CD4-positive, alpha-beta T cell (primary cell): ENCODE results near the gene HSH2D. TPM values are rescaled to one million over a fixed set of nuclear protein-coding genes. Genes with fewer than 3 reads are reported as not detected.

Experiments
- ATAC-seq: fragments of 200-7000 bp; cut with Tn5 transposase; one replicate; pipeline ENCODE4 v1.10.0; 2022; ENCODE audit warnings: mild to moderate bottlenecking; ENCODE audit not compliant: poor library complexity
- CTCF ChIA-PET: fragments of 350-600 bp; sonication (Branson Sonifier 250); formaldehyde crosslinking; loops from one replicate; lab custom pipeline; 2021; ENCODE audit warnings: antibody characterized with exemption, inconsistent platforms; lab: Charles Lee
- POLR2A ChIA-PET: fragments of 350-600 bp; sonication (Branson Sonifier 250); formaldehyde crosslinking; loops from one replicate; lab custom pipeline; 2021; ENCODE audit warnings: antibody characterized with exemption, inconsistent platforms; lab: Charles Lee
- DNase-seq, 14 experiments: peaks; one replicate each; pipeline ENCODE4 v3.0.0-alpha.2; 2013 to 2020; ENCODE audit warnings: mixed read lengths in 2 of 14
- H3K27ac ChIP-seq, 2 donors: one replicate each; pipeline versions ENCODE4 v1.5.1 to v1.7.0; 2013; ENCODE audit warnings: low read length in 2 of 2, low read depth in 1 of 2, mild to moderate bottlenecking in 1 of 2
- H3K27me3 ChIP-seq, 2 experiments: 1 replicate in 1 of 2; 2 replicates in 1 of 2; pipeline versions ENCODE4 v1.6.1 to v1.7.0; 2013; ENCODE audit warnings: low read length in 2 of 2, control low read depth in 1 of 2, mild to moderate bottlenecking in 1 of 2, moderate library complexity in 1 of 2; ENCODE audit not compliant: insufficient read depth in 2 of 2, control insufficient read depth in 1 of 2
- H3K36me3 ChIP-seq: one replicate; pipeline ENCODE4 v1.6.1; 2013; ENCODE audit warnings: low read length, control low read depth; ENCODE audit not compliant: insufficient read depth
- H3K4me1 ChIP-seq: one replicate; pipeline ENCODE4 v1.6.1; 2013; ENCODE audit warnings: low read length, control low read depth; ENCODE audit not compliant: insufficient read depth
- H3K4me3 ChIP-seq: one replicate; pipeline ENCODE4 v1.5.1; 2013; ENCODE audit warnings: mild to moderate bottlenecking, low read length, moderate library complexity
- H3K9me3 ChIP-seq, 2 experiments: 1 replicate in 1 of 2; 2 replicates in 1 of 2; pipeline versions ENCODE4 v1.6.1 to v1.7.0; 2013; ENCODE audit warnings: low read length in 2 of 2, mild to moderate bottlenecking in 2 of 2, control low read depth in 1 of 2, moderate library complexity in 1 of 2; ENCODE audit not compliant: control insufficient read depth in 1 of 2, insufficient read depth in 1 of 2
- H3K27ac Mint-ChIP-seq: one replicate; pipeline ENCODE4 v1.8.0; 2020; ENCODE audit warnings: mixed read lengths
- H3K27me3 Mint-ChIP-seq: one replicate; pipeline ENCODE4 v1.8.0; 2021; ENCODE audit warnings: mixed read lengths
- H3K36me3 Mint-ChIP-seq: one replicate; pipeline ENCODE4 v1.8.0; 2021; ENCODE audit warnings: low read depth, mixed read lengths
- H3K4me1 Mint-ChIP-seq: one replicate; pipeline ENCODE4 v1.8.0; 2021; ENCODE audit warnings: low read depth, mixed read lengths
- H3K4me3 Mint-ChIP-seq: one replicate; pipeline ENCODE4 v1.8.0; 2020; ENCODE audit warnings: mild to moderate bottlenecking, mixed read lengths
- H3K9me3 Mint-ChIP-seq: one replicate; pipeline ENCODE4 v1.8.0; 2020; ENCODE audit warnings: mixed read lengths
- CTCF ChIP-seq: fragments of 200-600 bp; IDR thresholded peaks from one replicate; pipeline ENCODE4 v1.8.0; 2022; ENCODE audit warnings: antibody characterized with exemption, mild to moderate bottlenecking
- intact Hi-C, 2 experiments: fragments of 100-400 bp; cut with DNase I in 1 of 2; cut with micrococcal nuclease in 1 of 2; formaldehyde crosslinking; loops; one replicate each; pipeline versions ENCODE4 v1.15.1 to v1.9.0; 2023 to 2025; cut with DNase I, micrococcal nuclease
- total RNA-seq, 174 experiments: library from RNA in 2 of 174; stranded (reverse) in 2 of 174; gene quantifications; one replicate each; pipeline ENCODE4 v1.2.3 and lab custom pipeline; 2021 to 2026

Gene HSH2D
- total RNA-seq, 2 experiments from 2014 or later: 46.0 to 46.9 TPM

DNA sequence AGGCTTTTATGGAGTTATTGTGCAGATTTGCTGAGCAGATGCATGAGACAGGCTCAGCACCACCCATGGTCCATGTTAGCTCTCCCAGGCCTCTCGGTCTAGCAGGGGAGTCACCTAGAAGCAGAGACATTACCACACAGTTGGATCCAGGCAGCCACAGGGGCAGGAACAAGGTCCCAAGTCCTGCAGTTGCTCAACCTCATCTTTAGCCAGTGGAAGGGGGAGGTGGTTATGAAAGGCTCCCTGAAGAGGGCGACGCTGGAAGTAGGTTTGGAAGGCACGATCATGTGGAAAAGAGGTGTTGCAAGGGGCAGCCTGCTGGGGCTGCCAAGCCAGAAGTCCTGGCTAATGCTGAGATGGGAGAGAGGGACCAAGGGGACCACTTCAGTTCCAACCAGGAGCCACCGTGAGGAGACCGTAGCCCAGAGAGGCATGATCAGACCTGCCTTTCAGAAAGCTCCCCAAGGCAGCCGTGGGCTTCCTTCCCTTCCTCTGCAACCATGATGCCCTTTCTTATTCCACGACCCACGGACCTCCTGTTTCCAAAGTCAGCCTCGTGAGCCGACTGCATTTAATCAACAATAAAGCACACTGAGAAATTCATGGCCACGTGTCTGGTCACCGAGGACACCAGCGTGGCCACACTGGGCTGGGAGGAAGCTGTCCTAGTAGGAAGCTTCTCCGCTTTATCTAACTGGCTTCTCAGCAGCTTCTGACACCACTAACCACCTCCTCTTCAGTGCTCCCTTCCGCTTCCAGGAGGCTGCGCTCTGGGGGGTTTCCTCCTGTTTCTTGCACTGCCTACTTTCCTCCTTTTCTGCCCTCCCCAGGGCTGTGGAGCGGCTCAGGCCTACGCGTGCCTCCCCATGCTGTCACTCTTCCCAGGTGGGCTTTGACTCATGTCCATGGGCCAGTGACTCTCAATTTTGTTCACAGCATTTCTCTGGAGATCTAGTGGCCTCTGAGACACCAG lies 56.8 kb downstream of the HSH2D start:
- no peaks in the 10 kb centered on the region for H3K27me3 ChIP-seq
- H3K36me3 ChIP-seq: peaks cover 40% of the 10 kb centered on the region
- no peak for TF ChIP-seq CTCF
- H3K27me3 Mint-ChIP-seq: no peaks in the 10 kb centered on the region
- POLR2A ChIA-PET: no interaction called here
- peak overlapping the region; percentile 82 for H3K4me3 Mint-ChIP-seq
- peaks cover 51% of the 10 kb centered on the region for H3K36me3 Mint-ChIP-seq
- DNase-seq (peak in 1 of 14 experiments; percentile 26), ATAC-seq (no peak)
- peaks cover 39% of the 10 kb centered on the region for H3K4me1 ChIP-seq
- no peak overlapping the region for H3K27ac ChIP-seq
- peak overlapping the region; percentile 69 for H3K27ac Mint-ChIP-seq
- H3K4me3 ChIP-seq: no peak overlapping the region
- no peaks in the 10 kb centered on the region for H3K9me3 ChIP-seq
- no peaks in the 10 kb centered on the region for H3K9me3 Mint-ChIP-seq
- intact Hi-C loops: no loop called here
- CTCF ChIA-PET: no interaction called here
- peaks cover 37% of the 10 kb centered on the region for H3K4me1 Mint-ChIP-seq

DNA sequence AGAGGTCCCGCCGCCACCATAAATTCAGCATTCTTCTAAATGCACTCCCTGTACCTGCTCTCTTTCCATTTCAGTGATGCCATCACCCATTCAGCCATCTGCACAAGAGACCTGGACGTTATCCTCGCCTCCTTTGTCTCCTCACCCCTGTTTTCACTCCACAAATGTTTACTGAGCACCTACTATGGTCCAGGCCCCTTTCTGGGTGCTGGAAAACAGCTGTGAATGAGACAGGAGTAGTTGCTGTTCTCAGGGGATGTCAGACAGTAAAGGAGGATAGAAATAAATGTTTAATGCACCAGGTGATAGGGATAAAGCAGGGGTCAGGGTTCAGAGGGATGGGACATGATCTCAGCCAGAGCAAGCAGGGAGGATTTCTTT lies 57.5 kb downstream of the HSH2D start:
- Mint-ChIP-seq H3K27ac (peak overlapping the region; percentile 69), H3K36me3 (peaks cover 53% of the 10 kb centered on the region), H3K9me3 (no peaks in the 10 kb centered on the region), H3K27me3 (no peaks in the 10 kb centered on the region), H3K4me1 (peaks cover 37% of the 10 kb centered on the region), H3K4me3 (peak overlapping the region; percentile 82)
- CTCF ChIA-PET: no interaction called here
- POLR2A ChIA-PET: no interaction called here
- H3K36me3 ChIP-seq: peaks cover 47% of the 10 kb centered on the region
- ATAC-seq (no peak), DNase-seq (no peak)
- no peaks in the 10 kb centered on the region for H3K9me3 ChIP-seq
- H3K4me1 ChIP-seq: peaks cover 39% of the 10 kb centered on the region
- no peak for TF ChIP-seq CTCF
- H3K27me3 ChIP-seq: no peaks in the 10 kb centered on the region
- H3K27ac ChIP-seq: no peak overlapping the region
- no peak overlapping the region for H3K4me3 ChIP-seq
- intact Hi-C loops: no loop called here

- no peak for TF ChIP-seq CTCF
- Histone ChIP-seq H3K27ac (no peak overlapping the region), H3K9me3 (no peaks in the 10 kb centered on the region), H3K36me3 (peaks cover 60% of the 10 kb centered on the region), H3K4me3 (no peak overlapping the region), H3K27me3 (no peaks in the 10 kb centered on the region), H3K4me1 (peaks cover 33% of the 10 kb centered on the region)
- H3K4me1 Mint-ChIP-seq: peaks cover 31% of the 10 kb centered on the region
- H3K4me3 Mint-ChIP-seq: peak overlapping the region; percentile 4
- ATAC-seq (no peak), DNase-seq (peak in 1 of 14 experiments; percentile 5)
- H3K36me3 Mint-ChIP-seq: peaks cover 64% of the 10 kb centered on the region
- no peaks in the 10 kb centered on the region for H3K9me3 Mint-ChIP-seq
- intact Hi-C loops: no loop called here
- no peaks in the 10 kb centered on the region for H3K27me3 Mint-ChIP-seq
- CTCF ChIA-PET: no interaction called here
- H3K27ac Mint-ChIP-seq: no peak overlapping the region
- POLR2A ChIA-PET: interaction anchor here (1.1 kb wide), 2 partner anchors 69 to 122 kb away, joined by 3 read pairs; partner anchors contain the start of gene KLF2
Observed at GRCh38 chr19:16202320-16203255, 59.1 kb downstream of the HSH2D start.
